ENCODE results near the gene ZFAND3. TPM values are rescaled to one million over a fixed set of nuclear protein-coding genes. Genes with fewer than 3 reads are reported as not detected.
A peak's percentile ranks its signal among the peaks of the same experiment; 100 is the strongest.

The ZFAND3 gene
- total and polyA plus RNA-seq, 9 donors = 16.6 to 220 (median 51.9) TPM

GRCh38 chr6:38170666-38171355 lies 351.3 kb downstream of the ZFAND3 start:
- DNase-seq = peak in 1 of 5 donors; percentile 15
- Histone ChIP-seq H3K36me3 (no peaks in the 10 kb centered on the region), H3K27ac (no peak overlapping the region), H3K27me3 (no peaks in the 10 kb centered on the region), H3K9me3 (no peaks in the 10 kb centered on the region), H3K4me1 (ENCODE audit: insufficient read depth) (no peaks in the 10 kb centered on the region), H3K4me3 (no peak overlapping the region)
- 77 to 80% (median 80%) methylated on average over 14 of the region's 14 CpGs for WGBS, 3 donors
- intact Hi-C loops (cut with DNase I) = no loop called here
- no peak for TF ChIP-seq EP300 (IDR thresholded peaks at IDR 0.05)
- TF ChIP-seq CTCF (IDR thresholded peaks at IDR 0.05) = no peak

- H3K27ac ChIP-seq = no peak overlapping the region
- TF ChIP-seq EP300 (IDR thresholded peaks at IDR 0.05) (no peak), CTCF (IDR thresholded peaks at IDR 0.05) (no peak)
- no peaks in the 10 kb centered on the region for H3K4me1 ChIP-seq (ENCODE audit: insufficient read depth)
- WGBS, 3 donors = 81 to 91% (median 88%) methylated on average over 13 of the region's 13 CpGs
- intact Hi-C loops (cut with DNase I) = no loop called here
- H3K36me3 ChIP-seq = no peaks in the 10 kb centered on the region
- no peak overlapping the region for H3K4me3 ChIP-seq
- DNase-seq = no peak
- no peaks in the 10 kb centered on the region for H3K27me3 ChIP-seq
- H3K9me3 ChIP-seq = no peaks in the 10 kb centered on the region
Measured at GRCh38 chr6:38171997-38172738, 352.6 kb downstream of the ZFAND3 start.

- Histone ChIP-seq H3K27me3 (no peaks in the 10 kb centered on the region), H3K36me3 (no peaks in the 10 kb centered on the region), H3K4me3 (no peak overlapping the region), H3K4me1 (ENCODE audit: insufficient read depth) (no peaks in the 10 kb centered on the region), H3K9me3 (no peaks in the 10 kb centered on the region), H3K27ac (no peak overlapping the region)
- intact Hi-C loops (cut with DNase I) = no loop called here
- no peak for TF ChIP-seq EP300 (IDR thresholded peaks at IDR 0.05)
- TF ChIP-seq CTCF (IDR thresholded peaks at IDR 0.05) = no peak
- TF ChIP-seq POLR2A (IDR thresholded peaks at IDR 0.05) = no peak
- WGBS, 3 donors = 68 to 72% (median 71%) methylated on average over 15 of the region's 15 CpGs
- DNase-seq = no peak
Measured at GRCh38 chr6:38172739-38173410, 353.3 kb downstream of the ZFAND3 start.

- H3K27ac ChIP-seq = no peak overlapping the region
- H3K4me1 ChIP-seq (ENCODE audit: insufficient read depth) = no peaks in the 10 kb centered on the region
- intact Hi-C loops (cut with DNase I) = no loop called here
- WGBS, 3 donors = 91 to 94% (median 91%) methylated on average over 11 of the region's 11 CpGs
- no peaks in the 10 kb centered on the region for H3K9me3 ChIP-seq
- H3K27me3 ChIP-seq = no peaks in the 10 kb centered on the region
- no peak for TF ChIP-seq EP300 (IDR thresholded peaks at IDR 0.05)
- TF ChIP-seq CTCF (IDR thresholded peaks at IDR 0.05) = no peak
- TF ChIP-seq POLR2A (IDR thresholded peaks at IDR 0.05) = no peak
- H3K36me3 ChIP-seq = no peaks in the 10 kb centered on the region
- no peak for DNase-seq
- no peak overlapping the region for H3K4me3 ChIP-seq
Measured at GRCh38 chr6:38173909-38174308, 354.4 kb downstream of the ZFAND3 start.
